MCF 10A (cell line): ENCODE results near the gene RIBC2. TPM values are rescaled to one million over a fixed set of nuclear protein-coding genes. Genes with fewer than 3 reads are reported as not detected.

Experiments used
- BruUV-seq: library from RNA; stranded (reverse); fragments of 400-500 nt; replicated peaks from 2 replicates; lab custom pipeline; 2021; lab: Mats Ljungman, UMichigan
- CTCF ChIA-PET: fragments of 300-600 bp; sonication (Branson Sonifier 250); formaldehyde crosslinking; extraction: SDS; loops from one replicate; lab custom pipeline; 2021; ENCODE audit warnings: antibody characterized with exemption, inconsistent platforms; lab: Yijun Ruan, JAX
- POLR2A ChIA-PET: fragments of 300-600, 350-650 bp; sonication (Branson Sonifier 250); formaldehyde crosslinking; extraction: SDS; loops from one replicate; lab custom pipeline; 2020; ENCODE audit warnings: antibody characterized with exemption, inconsistent platforms; lab: Yijun Ruan, JAX
- DNase-seq: peaks from one replicate; pipeline ENCODE4 v3.0.0-alpha.2; 2018; ENCODE audit not compliant: unreplicated experiment
- H3K27ac Mint-ChIP-seq: one replicate; pipeline ENCODE4 v1.8.0; 2022; ENCODE audit warnings: mild to moderate bottlenecking, low read depth, mixed read lengths; ENCODE audit not compliant: unreplicated experiment
- H3K27me3 Mint-ChIP-seq: one replicate; pipeline ENCODE4 v1.8.0; 2022; ENCODE audit warnings: mixed read lengths; ENCODE audit not compliant: insufficient read depth, unreplicated experiment
- H3K36me3 Mint-ChIP-seq: one replicate; pipeline ENCODE4 v1.8.0; 2022; ENCODE audit warnings: mild to moderate bottlenecking, moderate library complexity, mixed read lengths; ENCODE audit not compliant: insufficient read depth, unreplicated experiment
- H3K4me1 Mint-ChIP-seq: one replicate; pipeline ENCODE4 v1.8.0; 2022; ENCODE audit warnings: mixed read lengths; ENCODE audit not compliant: insufficient read depth, unreplicated experiment
- H3K4me3 Mint-ChIP-seq: one replicate; pipeline ENCODE4 v1.8.0; 2022; ENCODE audit warnings: mild to moderate bottlenecking, moderate library complexity, mixed read lengths; ENCODE audit not compliant: unreplicated experiment
- H3K9me3 Mint-ChIP-seq: one replicate; pipeline ENCODE4 v1.8.0; 2022; ENCODE audit warnings: mixed read lengths; ENCODE audit not compliant: unreplicated experiment
- CTCF ChIP-seq: fragments of 200-600 bp; IDR thresholded peaks from one replicate; pipeline ENCODE4 v1.8.0; 2022; ENCODE audit warnings: antibody characterized with exemption, mild to moderate bottlenecking; ENCODE audit not compliant: unreplicated experiment
- intact Hi-C: fragments of 100-400 bp; cut with micrococcal nuclease; formaldehyde crosslinking; loops from 2 replicates; pipeline ENCODE4 v1.14.1; 2022
- total RNA-seq: library from RNA; stranded (reverse); gene quantifications from 2 replicates; pipeline ENCODE4 v1.2.3, GENCODE V29; 2022

RIBC2 gene
- total RNA-seq, 1 experiment from 2014 or later, result 0.26 TPM

GRCh38 chr22:45465633-45466032 lies 52.1 kb downstream of the RIBC2 start:
- no peak for TF ChIP-seq CTCF
- no peak overlapping the region for H3K27ac Mint-ChIP-seq
- H3K4me1 Mint-ChIP-seq, result peaks cover 20% of the 10 kb centered on the region
- CTCF ChIA-PET, result interaction anchor here (0.7 to 0.8 kb wide), 2 partner anchors 29 to 565 kb away, joined by 3 to 4 read pairs; no protein-coding TSS in a partner anchor
- DNase-seq, result no peak
- peaks cover 9% of the 10 kb centered on the region for H3K9me3 Mint-ChIP-seq
- peaks cover 6% of the 10 kb centered on the region for H3K36me3 Mint-ChIP-seq
- no peaks in the 10 kb centered on the region for H3K27me3 Mint-ChIP-seq
- POLR2A ChIA-PET, result no interaction called here
- intact Hi-C loops, result no loop called here
- H3K4me3 Mint-ChIP-seq, result no peak overlapping the region
- no TSS peak for BruUV-seq

GRCh38 chr22:45468872-45469271 lies 55.4 kb downstream of the RIBC2 start:
- peak; percentile 81 for DNase-seq
- peaks cover 25% of the 10 kb centered on the region for H3K4me1 Mint-ChIP-seq
- peak overlapping the region; percentile 90 for H3K27ac Mint-ChIP-seq
- peaks cover 9% of the 10 kb centered on the region for H3K9me3 Mint-ChIP-seq
- CTCF ChIA-PET, result interaction anchor here (0.8 to 1.7 kb wide), 6 partner anchors 9 to 82 kb away, joined by 3 to 4 read pairs (median 4); no protein-coding TSS in a partner anchor
- no TSS peak for BruUV-seq
- H3K36me3 Mint-ChIP-seq, result peaks cover 6% of the 10 kb centered on the region
- POLR2A ChIA-PET, result interaction anchor here (0.6 to 7.7 kb wide), 15 partner anchors 12 to 357 kb away, joined by 3 to 161 read pairs (median 6); partner anchors contain the start of genes FBLN1 and NUP50
- intact Hi-C loops, result no loop called here
- no peak for TF ChIP-seq CTCF
- H3K4me3 Mint-ChIP-seq, result peak overlapping the region; percentile 58
- no peaks in the 10 kb centered on the region for H3K27me3 Mint-ChIP-seq

- peaks cover 25% of the 10 kb centered on the region for H3K4me1 Mint-ChIP-seq
- H3K4me3 Mint-ChIP-seq, result peak overlapping the region; percentile 58
- intact Hi-C loops, result no loop called here
- peak; percentile 91 for DNase-seq
- TF ChIP-seq CTCF, result no peak
- peaks cover 3% of the 10 kb centered on the region for H3K9me3 Mint-ChIP-seq
- peak overlapping the region; percentile 90 for H3K27ac Mint-ChIP-seq
- peaks cover 6% of the 10 kb centered on the region for H3K36me3 Mint-ChIP-seq
- ChIA-PET POLR2A (interaction anchor here (0.6 to 7.7 kb wide), 34 partner anchors 9 to 1432 kb away, joined by 3 to 161 read pairs (median 6); partner anchors contain the start of genes FBLN1 and NUP50), CTCF (interaction anchor here (0.7 to 1.9 kb wide), 11 partner anchors 9 to 85 kb away, joined by 3 to 10 read pairs (median 4); no protein-coding TSS in a partner anchor)
- BruUV-seq, result TSS peak; percentile 75
- H3K27me3 Mint-ChIP-seq, result no peaks in the 10 kb centered on the region
Measured at GRCh38 chr22:45469281-45470073, 56.0 kb downstream of the RIBC2 start.

- BruUV-seq, result no TSS peak
- H3K36me3 Mint-ChIP-seq, result peaks cover 6% of the 10 kb centered on the region
- no peak for DNase-seq
- H3K4me1 Mint-ChIP-seq, result peaks cover 30% of the 10 kb centered on the region
- ChIA-PET CTCF (interaction anchor here (0.8 to 1.9 kb wide), 12 partner anchors 9 to 81 kb away, joined by 3 to 10 read pairs (median 4); no protein-coding TSS in a partner anchor), POLR2A (interaction anchor here (1.1 to 7.7 kb wide), 11 partner anchors 7 to 311 kb away, joined by 3 to 161 read pairs (median 10); partner anchors contain the start of gene FBLN1)
- peak overlapping the region; percentile 90 for H3K27ac Mint-ChIP-seq
- no peak overlapping the region for H3K4me3 Mint-ChIP-seq
- TF ChIP-seq CTCF, result no peak
- intact Hi-C loops, result no loop called here
- H3K27me3 Mint-ChIP-seq, result no peaks in the 10 kb centered on the region
- H3K9me3 Mint-ChIP-seq, result no peaks in the 10 kb centered on the region
Measured at GRCh38 chr22:45470871-45471270, 57.4 kb downstream of the RIBC2 start.
